GM19468 (cell line): ENCODE measurements around the gene FXYD4.
"Not testable (repeated sequence)": the region's sequence is repeated elsewhere in the genome, so short reads cannot be mapped to it uniquely, and the experiment has no call there.

Experiments used
- ATAC-seq: cut with Tn5 transposase; IDR thresholded peaks from one replicate; pipeline ENCODE4 v1.9.1; 2021; ENCODE audit warnings: mild to moderate bottlenecking, moderate library complexity, moderate number of reproducible peaks; ENCODE audit not compliant: unreplicated experiment; ENCODE audit errors: extremely low read depth

Gene FXYD4

GRCh38 chr10:43371418-43371817 is at the start of gene FXYD4:
Gene FXYD4, plus strand, starts transcription at chr10:43371636. Its CDS starts 2,111 bp downstream, at chr10:43373747.
- ATAC-seq = no peak

- no peak for ATAC-seq
Observed at GRCh38 chr10:43322331-43322730, 49.1 kb upstream of the FXYD4 start.

GRCh38 chr10:43322769-43323168 is 48.7 kb upstream of the FXYD4 start:
- ATAC-seq = no peak

- no peak for ATAC-seq
Observed at GRCh38 chr10:43323245-43323644, 48.2 kb upstream of the FXYD4 start.

- no peak for ATAC-seq
Observed at GRCh38 chr10:43324876-43325275, 46.6 kb upstream of the FXYD4 start.

- ATAC-seq = no peak
Observed at GRCh38 chr10:43327171-43327570, 44.3 kb upstream of the FXYD4 start.

GRCh38 chr10:43327986-43328385 is 43.5 kb upstream of the FXYD4 start:
- no peak for ATAC-seq

GRCh38 chr10:43328810-43329209 is 42.6 kb upstream of the FXYD4 start:
- not testable (repeated sequence) for ATAC-seq

GRCh38 chr10:43329246-43329885 is 42.1 kb upstream of the FXYD4 start:
- not testable (repeated sequence) for ATAC-seq

- not testable (repeated sequence) for ATAC-seq
Observed at GRCh38 chr10:43330049-43330823, 41.2 kb upstream of the FXYD4 start.

- ATAC-seq = not testable (repeated sequence)
Observed at GRCh38 chr10:43330824-43331127, 40.7 kb upstream of the FXYD4 start.

GRCh38 chr10:43333653-43334052 is 37.8 kb upstream of the FXYD4 start:
- no peak for ATAC-seq

- no peak for ATAC-seq
Observed at GRCh38 chr10:43336061-43336460, 35.4 kb upstream of the FXYD4 start.

GRCh38 chr10:43336641-43337318 is 34.7 kb upstream of the FXYD4 start:
- no peak for ATAC-seq

GRCh38 chr10:43337536-43337935 is 33.9 kb upstream of the FXYD4 start:
- ATAC-seq = not testable (repeated sequence)

GRCh38 chr10:43338117-43338516 is 33.3 kb upstream of the FXYD4 start:
- no peak for ATAC-seq

GRCh38 chr10:43339136-43339535 is 32.3 kb upstream of the FXYD4 start:
- no peak for ATAC-seq

- ATAC-seq = no peak
Observed at GRCh38 chr10:43340101-43340500, 31.3 kb upstream of the FXYD4 start.

GRCh38 chr10:43340619-43341018 is 30.8 kb upstream of the FXYD4 start:
- ATAC-seq = no peak

GRCh38 chr10:43341450-43341849 is 30.0 kb upstream of the FXYD4 start:
- no peak for ATAC-seq
